ENCODE data around the gene HOXA9. TPM values are rescaled to one million over a fixed set of nuclear protein-coding genes. Genes with fewer than 3 reads are reported as not detected.

HOXA9 gene
- total and polyA plus RNA-seq, 7 donors = 13.0 to 35.7 (median 21.6) TPM

DNA sequence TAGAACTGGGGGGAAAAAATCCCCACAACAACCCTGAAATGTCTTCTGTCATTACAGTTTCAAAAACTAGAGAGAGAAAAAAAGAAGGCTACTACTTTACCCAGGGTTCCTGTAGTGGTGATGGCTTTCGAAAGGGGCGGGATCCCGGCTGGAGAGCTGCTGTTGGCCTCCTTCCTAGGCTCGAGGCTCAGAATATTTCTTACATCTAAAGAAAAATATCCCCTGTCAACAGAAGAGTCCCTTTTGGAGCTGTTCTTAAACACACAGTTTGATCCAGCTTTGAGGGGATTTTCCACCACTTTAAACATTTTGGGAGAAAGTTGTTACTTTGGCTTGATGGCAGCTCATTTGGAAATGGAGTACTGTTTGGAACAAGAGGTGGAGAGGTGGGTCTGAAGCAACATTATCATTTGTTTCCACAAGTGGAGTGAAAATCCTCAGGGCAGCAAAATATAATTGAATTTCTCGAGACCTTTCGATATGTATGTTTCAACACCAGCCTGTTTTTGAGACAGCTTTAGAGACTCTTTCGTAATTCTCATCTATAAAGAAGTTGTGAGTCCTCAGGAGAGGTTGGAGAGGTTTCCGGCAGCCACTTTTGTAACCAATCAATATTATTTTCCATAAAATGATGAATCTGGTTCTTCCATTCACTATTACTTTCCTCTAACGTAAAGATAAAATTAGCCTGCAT is 29.5 kb upstream of the HOXA9 start:
- no peak for TF ChIP-seq POLR2AphosphoS5 (IDR thresholded peaks at IDR 0.05)
- TF ChIP-seq, protein P1, sequence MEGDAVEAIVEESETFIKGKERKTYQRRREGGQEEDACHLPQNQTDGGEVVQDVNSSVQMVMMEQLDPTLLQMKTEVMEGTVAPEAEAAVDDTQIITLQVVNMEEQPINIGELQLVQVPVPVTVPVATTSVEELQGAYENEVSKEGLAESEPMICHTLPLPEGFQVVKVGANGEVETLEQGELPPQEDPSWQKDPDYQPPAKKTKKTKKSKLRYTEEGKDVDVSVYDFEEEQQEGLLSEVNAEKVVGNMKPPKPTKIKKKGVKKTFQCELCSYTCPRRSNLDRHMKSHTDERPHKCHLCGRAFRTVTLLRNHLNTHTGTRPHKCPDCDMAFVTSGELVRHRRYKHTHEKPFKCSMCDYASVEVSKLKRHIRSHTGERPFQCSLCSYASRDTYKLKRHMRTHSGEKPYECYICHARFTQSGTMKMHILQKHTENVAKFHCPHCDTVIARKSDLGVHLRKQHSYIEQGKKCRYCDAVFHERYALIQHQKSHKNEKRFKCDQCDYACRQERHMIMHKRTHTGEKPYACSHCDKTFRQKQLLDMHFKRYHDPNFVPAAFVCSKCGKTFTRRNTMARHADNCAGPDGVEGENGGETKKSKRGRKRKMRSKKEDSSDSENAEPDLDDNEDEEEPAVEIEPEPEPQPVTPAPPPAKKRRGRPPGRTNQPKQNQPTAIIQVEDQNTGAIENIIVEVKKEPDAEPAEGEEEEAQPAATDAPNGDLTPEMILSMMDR (IDR thresholded peaks at IDR 0.05) = no peak
- no peak for TF ChIP-seq EP300 (IDR thresholded peaks at IDR 0.05)
- TF ChIP-seq POLR2A (IDR thresholded peaks at IDR 0.05) = no peak
- Histone ChIP-seq H3K4me1 (peaks cover 0 to 64% (median 41%) of the 10 kb centered on the region in 4 donors), H3K36me3 (no peaks in the 10 kb centered on the region), H3K27ac (peak overlapping the region in 3 of 4 donors; percentile 97 to 98 (median 98)), H3K4me3 (peak overlapping the region; percentile 63 to 78 (median 70)), H3K27me3 (peaks cover 0 to 31% (median 0%) of the 10 kb centered on the region in 3 donors), H3K9me3 (no peaks in the 10 kb centered on the region)
- DNase-seq = no peak
- WGBS, 2 donors = 18 to 39% methylated on average over 9 of the region's 9 CpGs
- intact Hi-C loops (cut with DNase I) = loop anchor here (5.0 to 10.0 kb wide), 3 partner anchors 467 to 980 kb away; partner anchors contain the start of gene HIBADH

DNA sequence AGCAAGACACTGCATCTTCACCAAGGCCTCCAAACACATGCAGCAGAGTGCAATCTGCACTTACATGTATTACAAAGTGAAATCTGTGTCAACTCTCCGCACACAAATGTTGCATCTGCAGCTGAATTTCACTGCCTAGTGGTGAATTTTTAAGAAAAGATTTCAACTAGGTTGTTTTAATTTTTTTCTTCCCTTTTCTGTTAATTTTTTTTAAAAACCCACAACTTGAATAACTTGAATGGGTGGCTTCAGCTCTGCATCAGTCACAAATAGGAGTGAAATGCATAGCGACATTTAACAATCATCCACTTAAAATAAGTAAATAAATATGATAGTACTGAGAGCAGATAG is 28.6 kb upstream of the HOXA9 start:
- Histone ChIP-seq H3K9me3 (no peaks in the 10 kb centered on the region), H3K27ac (peak overlapping the region in 3 of 4 donors; percentile 97 to 98 (median 98)), H3K36me3 (no peaks in the 10 kb centered on the region), H3K4me3 (peak overlapping the region; percentile 63 to 78 (median 70)), H3K27me3 (peaks cover 0 to 31% (median 0%) of the 10 kb centered on the region in 3 donors), H3K4me1 (peaks cover 0 to 70% (median 49%) of the 10 kb centered on the region in 4 donors)
- DNase-seq = no peak
- 14 to 37% methylated on average over 2 of the region's 2 CpGs for WGBS, 2 donors
- intact Hi-C loops (cut with DNase I) = loop anchor here (10.0 kb wide), 1 partner anchor 981 kb away; no protein-coding TSS in a partner anchor
- no peak for TF ChIP-seq POLR2A (IDR thresholded peaks at IDR 0.05)
- TF ChIP-seq, protein P1 (IDR thresholded peaks at IDR 0.05) = no peak
- peak in 2 of 4 donors; percentile 5 to 28 for TF ChIP-seq POLR2AphosphoS5 (IDR thresholded peaks at IDR 0.05)

DNA sequence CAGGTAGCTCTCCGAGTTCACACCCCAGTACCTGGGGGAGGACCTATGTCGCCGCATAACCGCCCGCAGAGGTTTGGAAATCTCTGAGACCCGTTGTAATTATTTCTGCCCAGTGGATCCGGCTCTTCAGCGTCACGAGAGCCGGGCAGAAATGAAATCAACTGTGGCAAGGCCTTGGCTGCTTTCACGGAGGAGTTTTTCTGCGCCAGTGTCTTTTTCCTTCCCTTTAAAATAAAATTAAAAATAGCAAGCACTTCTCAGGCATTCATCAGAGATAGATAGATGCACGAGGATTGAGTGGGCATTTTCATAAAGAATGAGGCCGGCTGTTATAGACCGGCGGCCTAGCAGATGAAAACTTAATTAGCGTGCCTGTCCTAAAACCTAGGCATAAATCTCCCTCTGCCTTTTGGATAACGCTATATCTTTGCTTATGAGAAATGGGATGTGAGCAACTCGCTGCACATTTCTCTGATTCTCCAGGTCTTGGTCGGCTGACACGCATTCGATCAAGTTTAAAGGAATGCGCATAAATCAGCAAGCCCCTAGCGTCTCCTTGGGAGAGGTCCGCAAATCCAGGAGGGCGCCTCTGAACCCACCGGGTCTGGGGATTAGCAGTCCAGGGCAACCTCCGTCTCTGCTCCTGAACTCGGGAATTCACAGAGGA is 28.1 kb upstream of the HOXA9 start:
- no peak for DNase-seq
- H3K36me3 ChIP-seq = no peaks in the 10 kb centered on the region
- no peaks in the 10 kb centered on the region for H3K9me3 ChIP-seq
- intact Hi-C loops (cut with DNase I) = loop anchor here (10.0 kb wide), 1 partner anchor 981 kb away; no protein-coding TSS in a partner anchor
- H3K27ac ChIP-seq = peak overlapping the region in 3 of 4 donors; percentile 97 to 98 (median 98)
- peak overlapping the region; percentile 43 to 76 (median 64) for H3K4me3 ChIP-seq
- peaks cover 0 to 29% (median 0%) of the 10 kb centered on the region in 3 donors for H3K27me3 ChIP-seq
- peaks cover 0 to 72% (median 52%) of the 10 kb centered on the region in 4 donors for H3K4me1 ChIP-seq
- TF ChIP-seq POLR2AphosphoS5 (IDR thresholded peaks at IDR 0.05) = no peak
- TF ChIP-seq, protein P1 (IDR thresholded peaks at IDR 0.05) = no peak
- no peak for TF ChIP-seq EP300 (IDR thresholded peaks at IDR 0.05)
- TF ChIP-seq POLR2A (IDR thresholded peaks at IDR 0.05) = no peak
- 12 to 21% methylated on average over 29 of the region's 29 CpGs for WGBS, 2 donors

DNA sequence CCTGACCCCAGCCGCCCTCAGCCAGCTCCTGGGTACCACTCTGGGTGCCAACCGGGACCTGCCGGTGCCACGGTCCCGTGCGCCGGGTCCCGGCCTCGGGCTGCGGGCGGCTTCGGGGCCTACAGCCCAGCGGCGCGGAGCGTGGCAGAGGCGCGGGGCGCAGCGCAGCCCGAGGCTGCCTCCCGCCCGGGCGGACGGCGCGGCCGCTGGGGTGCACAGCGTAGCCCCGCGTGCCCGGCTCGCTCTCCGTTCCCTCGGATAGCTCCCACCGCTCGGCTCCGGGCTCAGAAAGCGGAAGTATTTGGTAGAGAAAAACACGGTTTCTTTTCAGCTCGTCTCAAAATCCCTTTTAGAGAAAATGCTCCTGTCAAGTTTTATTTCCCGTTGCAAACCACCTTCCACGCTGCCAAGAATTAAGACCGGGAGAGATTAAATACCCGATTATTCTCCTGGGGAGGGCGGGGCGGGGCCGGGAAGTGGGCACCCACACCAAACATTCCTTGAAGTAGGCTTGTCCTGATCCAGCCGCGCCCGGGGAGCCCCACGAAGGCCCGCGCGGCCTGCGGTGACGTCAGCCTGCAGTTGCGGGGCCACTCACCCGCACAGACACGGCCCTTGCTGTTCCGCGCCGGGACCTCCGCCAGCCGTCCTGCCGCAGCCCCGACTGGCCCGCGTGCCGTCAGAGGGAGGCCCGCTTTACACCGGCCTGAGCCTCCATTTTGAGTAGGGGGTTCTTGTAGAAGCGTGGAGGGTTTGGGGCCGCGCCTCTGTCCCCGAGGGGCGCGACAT is 27.4 kb upstream of the HOXA9 start:
- WGBS, 2 donors = 1 to 3% methylated on average over 78 of the region's 78 CpGs
- Histone ChIP-seq H3K4me3 (peak overlapping the region; percentile 43 to 76 (median 64)), H3K27ac (peak overlapping the region in 3 of 4 donors; percentile 97 to 98 (median 98)), H3K4me1 (peaks cover 0 to 73% (median 55%) of the 10 kb centered on the region in 4 donors), H3K27me3 (peaks cover 0 to 23% (median 0%) of the 10 kb centered on the region in 3 donors), H3K36me3 (no peaks in the 10 kb centered on the region), H3K9me3 (no peaks in the 10 kb centered on the region)
- TF ChIP-seq POLR2AphosphoS5 (IDR thresholded peaks at IDR 0.05) (peak in 3 of 4 donors; percentile 17 to 64 (median 41)), POLR2A (IDR thresholded peaks at IDR 0.05) (no peak)
- DNase-seq = peak; percentile 86
- intact Hi-C loops (cut with DNase I) = loop anchor here (10.0 kb wide), 1 partner anchor 982 kb away; no protein-coding TSS in a partner anchor

Data from sigmoid colon (tissue), 7 donors.